GM12891 (cell line): Measurements from ENCODE around the gene PDZD2.

Source experiments
- POLR2A ChIP-seq: IDR thresholded peaks from 2 replicates; pipeline ENCODE4 v1.6.1; 2011; ENCODE audit warnings: low read depth, low read length, control low read depth
- POLR2AphosphoS5 ChIP-seq: IDR thresholded peaks from 2 replicates; pipeline ENCODE4 v1.6.1; 2011; ENCODE audit warnings: low read depth, low read length, control low read depth
- SPI1 ChIP-seq: IDR thresholded peaks from 2 replicates; pipeline ENCODE4 v1.6.1; 2011; ENCODE audit warnings: low read depth, low read length, control low read depth

DNA sequence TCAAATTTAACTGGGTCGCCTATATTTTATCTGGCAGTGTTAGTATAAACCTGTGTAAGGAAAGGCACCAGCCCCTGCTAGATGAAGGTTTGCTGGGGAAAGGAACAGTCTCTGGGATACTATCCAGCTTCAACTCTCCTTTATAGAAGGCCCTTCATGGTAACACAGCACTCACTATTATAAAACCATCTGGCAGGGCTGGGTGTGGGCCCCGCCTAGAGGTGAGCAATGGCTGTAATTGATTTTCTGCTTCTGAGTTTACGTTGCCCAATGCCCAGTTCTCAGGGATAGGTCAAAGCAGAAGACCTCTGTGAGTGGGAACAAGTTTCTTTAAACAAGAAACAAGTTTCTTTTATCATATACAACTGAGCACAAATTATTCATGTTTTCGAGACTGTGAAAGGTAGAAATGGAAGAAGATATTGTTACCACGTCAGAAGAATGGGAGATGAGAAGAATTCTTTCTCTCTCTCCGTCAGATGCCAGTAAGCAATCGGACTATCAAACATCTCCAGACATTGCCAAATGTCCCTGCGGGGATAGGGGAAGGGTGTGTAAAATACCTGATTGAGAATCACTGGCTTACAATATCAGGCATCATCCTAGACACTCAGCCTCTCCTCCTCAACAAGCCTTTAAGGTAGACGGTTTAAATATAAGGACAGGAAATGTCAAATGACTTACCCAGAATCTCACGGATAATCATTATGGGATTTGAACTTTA, 205.9 kb downstream of the PDZD2 start:
- TF ChIP-seq POLR2AphosphoS5 = no peak
- no peak for TF ChIP-seq SPI1
- TF ChIP-seq POLR2A = no peak
